Measurements from ENCODE around the gene IL4R. TPM values are rescaled to one million over a fixed set of nuclear protein-coding genes. Genes with fewer than 3 reads are reported as not detected.

IL4R gene
- total and polyA plus RNA-seq, 10 of the 15 experiments (the other 5 are each of a cell fraction or from before 2014, with no cell fraction given) = 2.6 to 70.4 (median 36.6) TPM

GRCh38 chr16:27311897-27312303, 1.9 kb upstream of the IL4R start (continued):
- no peak for TF ChIP-seq REST (IDR thresholded peaks at IDR 0.05; ENCODE audit: low read depth, low read length)

- ChIA-PET POLR2A (interaction anchor here (1.0 to 1.8 kb wide), 4 partner anchors 11 to 109 kb away, joined by 3 to 5 read pairs (median 3); no protein-coding TSS in a partner anchor), SMC1A (ENCODE audit: uncharacterized antibody, unreplicated experiment) (interaction anchor here (0.6 to 1.3 kb wide), 8 partner anchors 9 to 141 kb away, joined by 3 to 5 read pairs (median 4); no protein-coding TSS in a partner anchor), CTCF (interaction anchor here (0.6 to 1.4 kb wide), 2 partner anchors 47 to 78 kb away, joined by 3 to 5 read pairs; no protein-coding TSS in a partner anchor), RAD21 (ENCODE audit: unreplicated experiment) (interaction anchor here (0.7 to 1.5 kb wide), 2 partner anchors 28 to 39 kb away, joined by 3 to 5 read pairs; no protein-coding TSS in a partner anchor)
- DNase-seq (ENCODE audit: low read depth, low spot score) = no peak
- WGBS (ENCODE audit: insufficient coverage, insufficient replicate concordance, low lambda C conversion rate, missing lambda C conversion rate) = 72% methylated on average over 10 of the region's 11 CpGs
- no peak for FAIRE-seq
- Histone ChIP-seq H4K20me1 (ENCODE audit: control insufficient read depth, insufficient read depth) (peaks cover 5% of the 10 kb centered on the region; the same call in 1 of the 2 replicates), H3K4me2 (ENCODE audit: control insufficient read depth, insufficient read depth) (peak overlapping the region; percentile 93), H3K27me3 (replicated peaks in 1 of 2; ENCODE audit: control insufficient read depth in 2 of 2, insufficient read depth in 2 of 2, low read length in 1 of 2) (0 out of 4 replicates have a peak, but pooled peaks cover 0 to 2% of the 10 kb centered on the region in 2 experiments), H3K9ac (ENCODE audit: control insufficient read depth, insufficient read depth, low read length) (peak overlapping the region; percentile 90), H3K9me3 (replicated peaks; ENCODE audit: control insufficient read depth, insufficient read depth, low read length) (peaks cover 5% of the 10 kb centered on the region), H3K36me3 (ENCODE audit: control insufficient read depth in 2 of 2, insufficient read depth in 2 of 2, low read length in 1 of 2) (no peaks in the 10 kb centered on the region), H3K4me3 (peak overlapping the region; percentile 80; the same call in 1 of the 2 replicates), H2AFZ (ENCODE audit: control insufficient read depth, low read depth, low read length) (peak overlapping the region; percentile 76; the same call in 1 of the 2 replicates), H3K27ac (ENCODE audit: control insufficient read depth, insufficient read depth) (no peak overlapping the region), H3K79me2 (ENCODE audit: control insufficient read depth, insufficient read depth, low read length) (peaks cover 38% of the 10 kb centered on the region), H3K4me1 (ENCODE audit: control insufficient read depth, insufficient read depth, low read length) (peaks cover 17% of the 10 kb centered on the region; the same call in 1 of the 2 replicates)
- intact Hi-C loops (cut with micrococcal nuclease; ENCODE audit: unreplicated experiment) (no loop called here), in situ Hi-C loops (cut with MboI) (no loop called here)
- no peak for ATAC-seq
- no TSS peak for BruUV-seq (replicated peaks)
- TF ChIP-seq BHLHE40 (IDR thresholded peaks at IDR 0.05; ENCODE audit: borderline replicate concordance in 1 of 2, low read depth in 2 of 2, low read length in 1 of 2) = no peak
- TF ChIP-seq NRF1 (conservative IDR thresholded peaks at IDR 0.05; ENCODE audit: low read depth, low read length) = no peak
- no peak for TF ChIP-seq SPI1 (IDR thresholded peaks at IDR 0.05; ENCODE audit: borderline replicate concordance, insufficient read depth, low read depth, low read length)
- TF ChIP-seq USF1 (IDR thresholded peaks at IDR 0.05; ENCODE audit: borderline replicate concordance, extremely low read length, insufficient read depth, low read depth, low read length) = no peak
- no peak for TF ChIP-seq STAT3 (IDR thresholded peaks at IDR 0.05; ENCODE audit: low read depth, low read length)
- no peak for TF ChIP-seq GATAD2B (conservative IDR thresholded peaks at IDR 0.05; ENCODE audit: low read depth)
- TF ChIP-seq ZNF687 (IDR thresholded peaks at IDR 0.05) = no peak
- no peak for TF ChIP-seq ESRRA (IDR thresholded peaks at IDR 0.05; ENCODE audit: low read length)
- TF ChIP-seq FOS (IDR thresholded peaks at IDR 0.05; ENCODE audit: borderline replicate concordance, extremely low read depth, insufficient read length) = no peak
Observed at GRCh38 chr16:27312580-27313421, 973 bp upstream of the IL4R start.
